OCI-LY1 (cell line): ENCODE results near the gene TNS4.

Experiments
- H2AFZ ChIP-seq: fragments of 200-600 bp; sonication (generic), shearing (Covaris generic); 2 replicates; pipeline ENCODE4 v1.6.0; 2014; ENCODE audit warnings: antibody characterized with exemption, mild to moderate bottlenecking, low read length
- H3F3A ChIP-seq: fragments of 200-600 bp; sonication (generic), shearing (Covaris generic); 2 replicates; pipeline ENCODE4 v1.6.0; 2014; ENCODE audit warnings: mild to moderate bottlenecking, antibody characterized with exemption, low read length, moderate library complexity; ENCODE audit not compliant: insufficient read depth
- H3K27ac ChIP-seq: fragments of 200-600 bp; sonication (generic); 2 replicates; pipeline ENCODE4 v1.5.1; 2014; ENCODE audit warnings: low read length, mixed run types, mild to moderate bottlenecking, low read depth; ENCODE audit not compliant: poor library complexity, severe bottlenecking
- H3K27me3 ChIP-seq: fragments of 200-600 bp; sonication (generic); 2 replicates; pipeline ENCODE4 v1.6.0; 2014; ENCODE audit warnings: antibody characterized with exemption, mild to moderate bottlenecking, low read length, moderate library complexity; ENCODE audit not compliant: insufficient read depth
- H3K36me3 ChIP-seq: fragments of 200-600 bp; sonication (generic); 2 replicates; pipeline ENCODE4 v1.6.1; 2014; ENCODE audit warnings: mild to moderate bottlenecking, antibody characterized with exemption, low read length, moderate library complexity, mixed read lengths; ENCODE audit not compliant: insufficient read depth
- H3K4me1 ChIP-seq: fragments of 200-600 bp; sonication (generic); 2 replicates; pipeline ENCODE4 v1.5.1; 2014; ENCODE audit warnings: mild to moderate bottlenecking, low read length, moderate library complexity; ENCODE audit not compliant: insufficient read depth, severe bottlenecking
- H3K4me2 ChIP-seq: fragments of 200-600 bp; sonication (generic), shearing (Covaris generic); 2 replicates; pipeline ENCODE4 v1.6.1; 2014; ENCODE audit warnings: low read length
- H3K4me3 ChIP-seq: fragments of 200-600 bp; sonication (generic); 2 replicates; pipeline ENCODE4 v1.5.1; 2014; ENCODE audit warnings: low read length, low read depth, mild to moderate bottlenecking, mixed read lengths; ENCODE audit not compliant: poor library complexity, severe bottlenecking
- H3K79me2 ChIP-seq: fragments of 200-600 bp; shearing (Covaris generic); 2 replicates; pipeline ENCODE4 v1.6.1; 2016; ENCODE audit warnings: mixed run types, low read length, mixed read lengths; ENCODE audit not compliant: insufficient read depth
- H3K9ac ChIP-seq: fragments of 200-600 bp; sonication (generic), shearing (Covaris generic); 2 replicates; pipeline ENCODE4 v1.6.1; 2014; ENCODE audit warnings: mild to moderate bottlenecking, low read length, mixed read lengths
- H3K9me2 ChIP-seq: fragments of 200-600 bp; sonication (generic), shearing (Covaris generic); 2 replicates; pipeline ENCODE4 v1.6.1; 2014; ENCODE audit warnings: low read depth, mild to moderate bottlenecking, low read length, mixed read lengths
- H3K9me3 ChIP-seq: fragments of 200-600 bp; shearing (Covaris generic); 2 replicates; pipeline ENCODE4 v1.6.1; 2014; ENCODE audit warnings: low read length, mixed read lengths
- H4K20me1 ChIP-seq: fragments of 200-600 bp; sonication (generic), shearing (Covaris generic); 2 replicates; pipeline ENCODE4 v1.6.0; 2016; ENCODE audit warnings: mild to moderate bottlenecking, low read length; ENCODE audit not compliant: insufficient read depth
- CTCF ChIP-seq: fragments of 200-600 bp; sonication (generic), shearing (Covaris generic); IDR thresholded peaks from 2 replicates; pipeline ENCODE4 v1.5.1; 2017; ENCODE audit warnings: mild to moderate bottlenecking, antibody characterized with exemption, low read length, moderate library complexity, mixed read lengths
- EZH2 ChIP-seq: fragments of 200-600 bp; sonication (generic), shearing (Covaris generic); IDR thresholded peaks from 2 replicates; pipeline ENCODE4 v1.8.0; 2017; ENCODE audit warnings: borderline replicate concordance, mixed run types, mild to moderate bottlenecking, antibody characterized with exemption, low read length, moderate library complexity, mixed read lengths

Gene TNS4

GRCh38 chr17:40484973-40485530 is 16.4 kb downstream of the TNS4 start:
- Histone ChIP-seq H2AFZ (no peak overlapping the region), H3K9me2 (no peaks in the 10 kb centered on the region), H3K79me2 (no peaks in the 10 kb centered on the region), H3K4me1 (peaks cover 23% of the 10 kb centered on the region), H4K20me1 (no peaks in the 10 kb centered on the region), H3K36me3 (no peaks in the 10 kb centered on the region), H3K27ac (no peak overlapping the region), H3K9ac (no peak overlapping the region), H3F3A (no peaks in the 10 kb centered on the region), H3K27me3 (peaks cover 3% of the 10 kb centered on the region; the same call in 1 of the 2 replicates), H3K4me2 (no peak overlapping the region), H3K4me3 (no peak overlapping the region), H3K9me3 (no peaks in the 10 kb centered on the region)
- no peak for TF ChIP-seq CTCF
- no peak for TF ChIP-seq EZH2

- Histone ChIP-seq H3K9me3 (no peaks in the 10 kb centered on the region), H3K4me3 (no peak overlapping the region), H3K9ac (no peak overlapping the region), H3K27ac (no peak overlapping the region), H3K4me1 (peaks cover 23% of the 10 kb centered on the region), H3K36me3 (no peaks in the 10 kb centered on the region), H3K9me2 (no peaks in the 10 kb centered on the region), H2AFZ (no peak overlapping the region), H3K27me3 (peaks cover 3% of the 10 kb centered on the region; the same call in 1 of the 2 replicates), H4K20me1 (no peaks in the 10 kb centered on the region), H3F3A (no peaks in the 10 kb centered on the region), H3K4me2 (no peak overlapping the region), H3K79me2 (no peaks in the 10 kb centered on the region)
- no peak for TF ChIP-seq EZH2
- TF ChIP-seq CTCF, result no peak
Measured at GRCh38 chr17:40484285-40484972, 17.0 kb downstream of the TNS4 start.

GRCh38 chr17:40483679-40484078 is 17.7 kb downstream of the TNS4 start:
- H3K36me3 ChIP-seq, result no peaks in the 10 kb centered on the region
- H3K4me1 ChIP-seq, result peaks cover 19% of the 10 kb centered on the region
- H3K79me2 ChIP-seq, result no peaks in the 10 kb centered on the region
- no peak overlapping the region for H3K4me2 ChIP-seq
- H3K27me3 ChIP-seq, result peaks cover 3% of the 10 kb centered on the region; the same call in 1 of the 2 replicates
- TF ChIP-seq CTCF (no peak), EZH2 (no peak)
- no peaks in the 10 kb centered on the region for H3F3A ChIP-seq
- H2AFZ ChIP-seq, result no peak overlapping the region
- H4K20me1 ChIP-seq, result no peaks in the 10 kb centered on the region
- H3K9me2 ChIP-seq, result no peaks in the 10 kb centered on the region
- no peaks in the 10 kb centered on the region for H3K9me3 ChIP-seq
- H3K9ac ChIP-seq, result no peak overlapping the region
- no peak overlapping the region for H3K4me3 ChIP-seq
- H3K27ac ChIP-seq, result no peak overlapping the region
